ENCODE results near the gene ZBED4. TPM values are rescaled to one million over a fixed set of nuclear protein-coding genes. Genes with fewer than 3 reads are reported as not detected.

ZBED4 gene
- total RNA-seq, 1 experiment from 2014 or later = 21.6 TPM

DNA sequence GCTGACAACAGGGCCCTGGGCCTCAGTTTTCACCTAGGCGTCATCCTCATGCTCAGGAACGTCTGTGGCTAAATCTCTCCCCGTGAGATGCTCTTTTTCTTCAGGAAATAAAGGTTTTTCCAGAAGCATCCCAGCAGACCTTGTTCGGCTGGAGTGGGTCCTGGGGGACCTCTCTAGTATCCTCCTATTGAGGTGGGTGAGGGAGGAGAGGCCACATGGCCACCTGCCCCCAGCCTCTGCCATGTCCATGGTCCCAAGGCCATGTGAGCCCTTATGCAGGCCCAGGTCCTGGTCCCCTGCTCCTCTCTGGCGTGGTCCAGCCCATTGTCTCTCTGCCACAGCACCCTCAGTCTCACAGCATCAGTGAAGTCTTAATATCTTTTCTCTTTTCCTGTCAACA is 42.6 kb downstream of the ZBED4 start:
- Histone ChIP-seq H3K27ac (ENCODE audit: low read depth, low read length) (no peak overlapping the region), H2AFZ (ENCODE audit: low read depth, low read length, poor library complexity, severe bottlenecking) (no peak overlapping the region), H3K4me2 (ENCODE audit: low read length) (no peak overlapping the region), H3K9me3 (ENCODE audit: control insufficient read depth in 1 of 2, insufficient read depth in 1 of 2, low read depth in 1 of 2, low read length in 2 of 2) (no peaks in the 10 kb centered on the region), H3K27me3 (ENCODE audit: insufficient read depth, low read length) (no peaks in the 10 kb centered on the region), H3K9me2 (ENCODE audit: insufficient read depth) (no peaks in the 10 kb centered on the region), H3K4me1 (ENCODE audit: control insufficient read depth in 1 of 2, insufficient read depth in 2 of 2, low read length in 2 of 2) (no peaks in the 10 kb centered on the region), H3K36me3 (ENCODE audit: control insufficient read depth in 1 of 2, insufficient read depth in 2 of 2, low read length in 2 of 2) (peaks cover 0 to 6% of the 10 kb centered on the region in 2 experiments; a peak in 2 of 4 replicates), H3K79me2 (ENCODE audit: insufficient read depth, low read length) (no peaks in the 10 kb centered on the region), H4K20me1 (ENCODE audit: insufficient read depth) (no peaks in the 10 kb centered on the region), H3K4me3 (replicated peaks in 1 of 2; ENCODE audit: low read depth in 1 of 2, low read length in 2 of 2) (no peak overlapping the region), H3K9ac (ENCODE audit: low read length) (no peak overlapping the region)
- ChIA-PET RAD21 (ENCODE audit: low non-redundant PET in 1 of 2, low total read pairs in 2 of 2, uncharacterized antibody in 2 of 2, unreplicated experiment in 2 of 2) (no interaction called here), POLR2A (no interaction called here), CTCF (no interaction called here)
- BruUV-seq (replicated peaks) = no TSS peak
- intact Hi-C loops (cut with micrococcal nuclease) = no loop called here
- DNase-seq (ENCODE audit: low read depth, low spot score) (no peak), ATAC-seq (no peak)
- TF ChIP-seq SIN3A (IDR thresholded peaks at IDR 0.05; ENCODE audit: low read depth) (no peak), RAD21 (IDR thresholded peaks at IDR 0.05; ENCODE audit: low read depth) (no peak), ZNF274 (IDR thresholded peaks at IDR 0.05; ENCODE audit: low read depth, low read length) (no peak), FOSL1 (IDR thresholded peaks at IDR 0.05; ENCODE audit: low read depth) (no peak), ATF3 (IDR thresholded peaks at IDR 0.05) (no peak), CEBPB (IDR thresholded peaks at IDR 0.05; ENCODE audit: low read depth) (no peak), MAX (IDR thresholded peaks at IDR 0.05) (no peak), SP1 (IDR thresholded peaks at IDR 0.05; ENCODE audit: low read depth) (no peak), ELF1 (IDR thresholded peaks at IDR 0.05; ENCODE audit: borderline replicate concordance, low read depth) (no peak), POLR2A (IDR thresholded peaks at IDR 0.05; ENCODE audit: borderline replicate concordance, extremely low read depth, insufficient read depth, insufficient read length) (no peak), POLR2AphosphoS5 (IDR thresholded peaks at IDR 0.05; ENCODE audit: low read depth, low read length) (no peak), EGR1 (IDR thresholded peaks at IDR 0.05; ENCODE audit: low read depth) (no peak), ZBTB33 (IDR thresholded peaks at IDR 0.05; ENCODE audit: extremely low read depth, insufficient replicate concordance, low read length) (no peak), JUND (IDR thresholded peaks at IDR 0.05) (no peak), SRF (IDR thresholded peaks at IDR 0.05; ENCODE audit: low read depth) (no peak), ZFX (IDR thresholded peaks at IDR 0.05) (no peak), CTCF (IDR thresholded peaks at IDR 0.05 in 2 of 3, conservative IDR thresholded peaks at IDR 0.05 in 1 of 3; ENCODE audit: borderline replicate concordance in 1 of 3, insufficient read depth in 1 of 3, low read depth in 2 of 3, low read length in 2 of 3) (no peak)
- TF ChIP-seq, protein P1, sequence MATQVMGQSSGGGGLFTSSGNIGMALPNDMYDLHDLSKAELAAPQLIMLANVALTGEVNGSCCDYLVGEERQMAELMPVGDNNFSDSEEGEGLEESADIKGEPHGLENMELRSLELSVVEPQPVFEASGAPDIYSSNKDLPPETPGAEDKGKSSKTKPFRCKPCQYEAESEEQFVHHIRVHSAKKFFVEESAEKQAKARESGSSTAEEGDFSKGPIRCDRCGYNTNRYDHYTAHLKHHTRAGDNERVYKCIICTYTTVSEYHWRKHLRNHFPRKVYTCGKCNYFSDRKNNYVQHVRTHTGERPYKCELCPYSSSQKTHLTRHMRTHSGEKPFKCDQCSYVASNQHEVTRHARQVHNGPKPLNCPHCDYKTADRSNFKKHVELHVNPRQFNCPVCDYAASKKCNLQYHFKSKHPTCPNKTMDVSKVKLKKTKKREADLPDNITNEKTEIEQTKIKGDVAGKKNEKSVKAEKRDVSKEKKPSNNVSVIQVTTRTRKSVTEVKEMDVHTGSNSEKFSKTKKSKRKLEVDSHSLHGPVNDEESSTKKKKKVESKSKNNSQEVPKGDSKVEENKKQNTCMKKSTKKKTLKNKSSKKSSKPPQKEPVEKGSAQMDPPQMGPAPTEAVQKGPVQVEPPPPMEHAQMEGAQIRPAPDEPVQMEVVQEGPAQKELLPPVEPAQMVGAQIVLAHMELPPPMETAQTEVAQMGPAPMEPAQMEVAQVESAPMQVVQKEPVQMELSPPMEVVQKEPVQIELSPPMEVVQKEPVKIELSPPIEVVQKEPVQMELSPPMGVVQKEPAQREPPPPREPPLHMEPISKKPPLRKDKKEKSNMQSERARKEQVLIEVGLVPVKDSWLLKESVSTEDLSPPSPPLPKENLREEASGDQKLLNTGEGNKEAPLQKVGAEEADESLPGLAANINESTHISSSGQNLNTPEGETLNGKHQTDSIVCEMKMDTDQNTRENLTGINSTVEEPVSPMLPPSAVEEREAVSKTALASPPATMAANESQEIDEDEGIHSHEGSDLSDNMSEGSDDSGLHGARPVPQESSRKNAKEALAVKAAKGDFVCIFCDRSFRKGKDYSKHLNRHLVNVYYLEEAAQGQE (IDR thresholded peaks at IDR 0.05; ENCODE audit: low read depth) = no peak
